ENCODE results near the gene PCDH9.

GRCh38 chr13:66809485-66809884 lies 420.7 kb downstream of the PCDH9 start:
- no peak for TF ChIP-seq POLR2A (IDR thresholded peaks at IDR 0.05; ENCODE audit: low read depth, low read length)
- no peak for TF ChIP-seq TAF1 (IDR thresholded peaks at IDR 0.05; ENCODE audit: borderline replicate concordance, low read depth, low read length)
